K562 (cell line): Measurements from ENCODE around the gene VPS33A. TPM values are rescaled to one million over a fixed set of nuclear protein-coding genes. Genes with fewer than 3 reads are reported as not detected.

Source experiments
- C11orf30 ChIP-seq: fragments of 450-650 bp; IDR thresholded peaks from 2 replicates; pipeline ENCODE4 v1.6.1; 2016; ENCODE audit warnings: low read depth, mild to moderate bottlenecking
- CEBPG ChIP-seq, 3 experiments: fragments of 200-800 bp in 1 of 3; sonication (Bioruptor generic) in 1 of 3; sonication (generic) in 1 of 3; formaldehyde crosslinking in 1 of 3; IDR thresholded peaks in 2 of 3; conservative IDR thresholded peaks in 1 of 3; 2 replicates each; pipeline versions ENCODE4 v1.6.1 to v1.8.0; 2016 to 2022; ENCODE audit warnings: missing compliant biosample characterization in 2 of 3, missing genetic modification characterization in 2 of 3, mild to moderate bottlenecking in 1 of 3, missing genetic modification reagents in 1 of 3
- CTCFL ChIP-seq: IDR thresholded peaks from 2 replicates; pipeline ENCODE4 v1.6.1; 2011; ENCODE audit warnings: borderline replicate concordance, low read depth, mild to moderate bottlenecking, moderate library complexity, low read length; ENCODE audit not compliant: insufficient read depth, poor library complexity, severe bottlenecking
- EZH2 ChIP-seq: IDR thresholded peaks from 2 replicates; pipeline ENCODE4 v1.6.1; 2012; ENCODE audit warnings: low read depth, mild to moderate bottlenecking, inconsistent platforms, low read length, borderline replicate concordance
- FOS ChIP-seq: IDR thresholded peaks from 3 replicates; pipeline ENCODE4 v1.6.1; 2011; ENCODE audit not compliant: insufficient read length; ENCODE audit errors: extremely low read depth
- HDAC8 ChIP-seq: fragments of 450-650 bp; IDR thresholded peaks from 2 replicates; pipeline ENCODE4 v1.6.1; 2016; ENCODE audit warnings: mild to moderate bottlenecking, missing genetic modification characterization, moderate library complexity, missing compliant biosample characterization
- HMGN3 ChIP-seq: IDR thresholded peaks from 2 replicates; pipeline ENCODE4 v1.6.1; 2011; ENCODE audit warnings: borderline replicate concordance, low read depth, mild to moderate bottlenecking, mixed read lengths, low read length; ENCODE audit not compliant: insufficient read length; ENCODE audit errors: extremely low read depth
- ID3 ChIP-seq, 2 experiments: fragments of 250-450 bp in 1 of 2; fragments of 450-650 bp in 1 of 2; sonication (Bioruptor Pico) in 1 of 2; IDR thresholded peaks; 2 replicates each; pipeline versions ENCODE4 v1.6.1 to v1.8.0; 2016 to 2021; ENCODE audit warnings: mild to moderate bottlenecking in 2 of 2, moderate library complexity in 2 of 2, missing compliant biosample characterization in 1 of 2, missing genetic modification characterization in 1 of 2
- NCOA1 ChIP-seq: fragments of 450-650 bp; IDR thresholded peaks from 2 replicates; pipeline ENCODE4 v1.6.1; 2016; ENCODE audit warnings: low read depth
- SRF ChIP-seq, 2 experiments: fragments of 250-450, 450-650 bp in 1 of 2; sonication (Bioruptor Pico) in 1 of 2; sonication (generic) in 1 of 2; formaldehyde crosslinking; IDR thresholded peaks; 2 replicates each; pipeline versions ENCODE4 v1.5.0 to v1.5.1; 2020 to 2022; ENCODE audit warnings: mild to moderate bottlenecking in 1 of 2, missing genetic modification reagents in 1 of 2
- THAP12 ChIP-seq: fragments of 250-450 bp; sonication (Bioruptor Pico); IDR thresholded peaks from 2 replicates; pipeline ENCODE4 v1.9.0; 2021; ENCODE audit warnings: mild to moderate bottlenecking, inconsistent platforms
- ZNF184 ChIP-seq: sonication (generic); formaldehyde crosslinking; IDR thresholded peaks from 2 replicates; pipeline ENCODE4 v1.5.0; 2020; ENCODE audit warnings: missing genetic modification reagents
- ZNF589 ChIP-seq: fragments of 200-800 bp; sonication (Bioruptor generic); IDR thresholded peaks from 2 replicates; pipeline ENCODE4 v1.6.1; 2016; ENCODE audit warnings: low read depth, missing genetic modification characterization, missing compliant biosample characterization
- polyA plus RNA-seq, 8 experiments: library from polyadenylated mRNA; depleted of rRNA in 4 of 8; stranded (reverse) in 5 of 8; unstranded in 3 of 8; fragments of >200 nt; fragmentation: Nextera tagmentation in 2 of 8; fragmentation: Illumina TruSeq in 1 of 8; extraction: Ambion mirVana in 2 of 8; extraction: Trizol in 1 of 8; gene quantifications; 2 replicates each; pipeline versions ENCODE4 v1.2.1 to v1.2.3, GENCODE V29; 2011 to 2014; ENCODE audit warnings: inconsistent platforms in 1 of 8, missing spikeins in 1 of 8
- total RNA-seq, 7 experiments: library from RNA; depleted of rRNA in 6 of 7; stranded (reverse); fragments of >200 nt in 6 of 7; fragmentation: Illumina TruSeq in 2 of 7; extraction: Trizol in 2 of 7; gene quantifications; 2 replicates each; pipeline versions ENCODE4 v1.2.1 to v1.2.3, GENCODE V29; 2011 to 2021; ENCODE audit warnings: low replicate concordance in 1 of 7
- TF ChIP-seq, protein P1 (sequence below): sonication (generic); formaldehyde crosslinking; IDR thresholded peaks from 2 replicates; pipeline ENCODE4 v1.8.1; 2023; ENCODE audit warnings: mild to moderate bottlenecking, missing genetic modification reagents, moderate library complexity
- TF ChIP-seq, protein P2 (sequence below): fragments of 250-450 bp; sonication (Bioruptor Pico); IDR thresholded peaks from 2 replicates; pipeline ENCODE4 v1.4.0; 2020; ENCODE audit warnings: mild to moderate bottlenecking, moderate library complexity

The VPS33A gene
- total and polyA plus RNA-seq, 9 of the 15 experiments (the other 6 are each of a cell fraction or from before 2014, with no cell fraction given), result 10.6 to 34.3 (median 25.3) TPM

GRCh38 chr12:122266230-122266901 is at the start of gene VPS33A (continued):
- TF ChIP-seq CTCFL (peak; percentile 69), C11orf30 (peak; percentile 100), THAP12 (CRISPR knock-in tag) (peak; percentile 69; the same call in 1 of the 2 replicates), ZNF589 (CRISPR knock-in tag) (peak; percentile 86), FOS (peak; percentile 75), ID3 (CRISPR knock-in tag; IDR thresholded peaks at IDR 0.05) (no peak), ID3 (tag; IDR thresholded peaks at IDR 0.05) (peak; percentile 87), HDAC8 (tag) (no peak), SRF (CRISPR knock-in tag; IDR thresholded peaks at IDR 0.05) (no peak), HMGN3 (peak; percentile 46), EZH2 (no peak), NCOA1 (peak; percentile 43; the same call in 1 of the 2 replicates), CEBPG (CRISPR knock-in tag; IDR thresholded peaks at IDR 0.05) (no peak), CEBPG (tag; conservative IDR thresholded peaks at IDR 0.05 in 1 of 2, IDR thresholded peaks at IDR 0.05 in 1 of 2) (no peak), ZNF184 (CRISPR knock-in tag) (no peak)
- TF ChIP-seq, protein P1, sequence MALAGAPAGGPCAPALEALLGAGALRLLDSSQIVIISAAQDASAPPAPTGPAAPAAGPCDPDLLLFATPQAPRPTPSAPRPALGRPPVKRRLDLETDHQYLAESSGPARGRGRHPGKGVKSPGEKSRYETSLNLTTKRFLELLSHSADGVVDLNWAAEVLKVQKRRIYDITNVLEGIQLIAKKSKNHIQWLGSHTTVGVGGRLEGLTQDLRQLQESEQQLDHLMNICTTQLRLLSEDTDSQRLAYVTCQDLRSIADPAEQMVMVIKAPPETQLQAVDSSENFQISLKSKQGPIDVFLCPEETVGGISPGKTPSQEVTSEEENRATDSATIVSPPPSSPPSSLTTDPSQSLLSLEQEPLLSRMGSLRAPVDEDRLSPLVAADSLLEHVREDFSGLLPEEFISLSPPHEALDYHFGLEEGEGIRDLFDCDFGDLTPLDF, result peak; percentile 68; the same call in 1 of the 2 replicates
- TF ChIP-seq, protein P2, sequence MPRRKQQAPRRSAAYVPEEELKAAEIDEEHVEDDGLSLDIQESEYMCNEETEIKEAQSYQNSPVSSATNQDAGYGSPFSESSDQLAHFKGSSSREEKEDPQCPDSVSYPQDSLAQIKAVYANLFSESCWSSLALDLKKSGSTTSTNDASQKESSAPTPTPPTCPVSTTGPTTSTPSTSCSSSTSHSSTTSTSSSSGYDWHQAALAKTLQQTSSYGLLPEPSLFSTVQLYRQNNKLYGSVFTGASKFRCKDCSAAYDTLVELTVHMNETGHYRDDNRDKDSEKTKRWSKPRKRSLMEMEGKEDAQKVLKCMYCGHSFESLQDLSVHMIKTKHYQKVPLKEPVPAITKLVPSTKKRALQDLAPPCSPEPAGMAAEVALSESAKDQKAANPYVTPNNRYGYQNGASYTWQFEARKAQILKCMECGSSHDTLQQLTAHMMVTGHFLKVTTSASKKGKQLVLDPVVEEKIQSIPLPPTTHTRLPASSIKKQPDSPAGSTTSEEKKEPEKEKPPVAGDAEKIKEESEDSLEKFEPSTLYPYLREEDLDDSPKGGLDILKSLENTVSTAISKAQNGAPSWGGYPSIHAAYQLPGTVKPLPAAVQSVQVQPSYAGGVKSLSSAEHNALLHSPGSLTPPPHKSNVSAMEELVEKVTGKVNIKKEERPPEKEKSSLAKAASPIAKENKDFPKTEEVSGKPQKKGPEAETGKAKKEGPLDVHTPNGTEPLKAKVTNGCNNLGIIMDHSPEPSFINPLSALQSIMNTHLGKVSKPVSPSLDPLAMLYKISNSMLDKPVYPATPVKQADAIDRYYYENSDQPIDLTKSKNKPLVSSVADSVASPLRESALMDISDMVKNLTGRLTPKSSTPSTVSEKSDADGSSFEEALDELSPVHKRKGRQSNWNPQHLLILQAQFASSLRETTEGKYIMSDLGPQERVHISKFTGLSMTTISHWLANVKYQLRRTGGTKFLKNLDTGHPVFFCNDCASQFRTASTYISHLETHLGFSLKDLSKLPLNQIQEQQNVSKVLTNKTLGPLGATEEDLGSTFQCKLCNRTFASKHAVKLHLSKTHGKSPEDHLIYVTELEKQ (CRISPR knock-in tag), result no peak
